ENCODE results near the gene RHOJ. TPM values are rescaled to one million over a fixed set of nuclear protein-coding genes. Genes with fewer than 3 reads are reported as not detected.

Gene RHOJ
- total RNA-seq, 1 experiment from 2014 or later: not detected

GRCh38 chr14:63210812-63211211 is 6.6 kb downstream of the RHOJ start:
- ChIA-PET CTCF (no interaction called here), RAD21 (ENCODE audit: low non-redundant PET in 1 of 2, low total read pairs in 2 of 2, uncharacterized antibody in 2 of 2, unreplicated experiment in 2 of 2) (no interaction called here), POLR2A (no interaction called here)
- Histone ChIP-seq H3K36me3 (ENCODE audit: control insufficient read depth in 1 of 2, insufficient read depth in 2 of 2, low read length in 2 of 2) (no peaks in the 10 kb centered on the region), H2AFZ (ENCODE audit: low read depth, low read length, poor library complexity, severe bottlenecking) (no peak overlapping the region), H3K9ac (ENCODE audit: low read length) (no peak overlapping the region), H3K4me2 (ENCODE audit: low read length) (no peak overlapping the region), H3K27ac (ENCODE audit: low read depth, low read length) (no peak overlapping the region), H3K9me2 (ENCODE audit: insufficient read depth) (no peaks in the 10 kb centered on the region), H3K4me3 (replicated peaks in 1 of 2; ENCODE audit: low read depth in 1 of 2, low read length in 2 of 2) (no peak overlapping the region), H3K27me3 (ENCODE audit: insufficient read depth, low read length) (peaks cover 27% of the 10 kb centered on the region), H3K4me1 (ENCODE audit: control insufficient read depth in 1 of 2, insufficient read depth in 2 of 2, low read length in 2 of 2) (no peaks in the 10 kb centered on the region), H3K9me3 (ENCODE audit: control insufficient read depth in 1 of 2, insufficient read depth in 1 of 2, low read depth in 1 of 2, low read length in 2 of 2) (no peaks in the 10 kb centered on the region), H4K20me1 (ENCODE audit: insufficient read depth) (no peaks in the 10 kb centered on the region), H3K79me2 (ENCODE audit: insufficient read depth, low read length) (no peaks in the 10 kb centered on the region)
- no TSS peak for BruUV-seq (replicated peaks)
- intact Hi-C loops (cut with micrococcal nuclease): no loop called here
- TF ChIP-seq CBX3 (IDR thresholded peaks at IDR 0.05; ENCODE audit: low read depth): no peak
- TF ChIP-seq CTCF (IDR thresholded peaks at IDR 0.05 in 2 of 3, conservative IDR thresholded peaks at IDR 0.05 in 1 of 3; ENCODE audit: borderline replicate concordance in 1 of 3, insufficient read depth in 1 of 3, low read depth in 2 of 3, low read length in 2 of 3): no peak
- TF ChIP-seq SRF (IDR thresholded peaks at IDR 0.05; ENCODE audit: low read depth): no peak
- TF ChIP-seq EZH2 (IDR thresholded peaks at IDR 0.05): no peak
- no peak for TF ChIP-seq CEBPB (IDR thresholded peaks at IDR 0.05; ENCODE audit: low read depth)
- TF ChIP-seq TCF7L2 (IDR thresholded peaks at IDR 0.05; ENCODE audit: borderline replicate concordance, extremely low read depth, insufficient read depth, insufficient read length): no peak
- no peak for TF ChIP-seq REST (IDR thresholded peaks at IDR 0.05; ENCODE audit: low read depth)
- no peak for TF ChIP-seq POLR2A (IDR thresholded peaks at IDR 0.05; ENCODE audit: borderline replicate concordance, extremely low read depth, insufficient read depth, insufficient read length)
- no peak for TF ChIP-seq ELF1 (IDR thresholded peaks at IDR 0.05; ENCODE audit: borderline replicate concordance, low read depth)
- no peak for TF ChIP-seq YY1 (IDR thresholded peaks at IDR 0.05; ENCODE audit: extremely low read depth, insufficient replicate concordance, low read depth, low read length)
- no peak for TF ChIP-seq ZBTB33 (IDR thresholded peaks at IDR 0.05; ENCODE audit: extremely low read depth, insufficient replicate concordance, low read length)
- TF ChIP-seq SIN3A (IDR thresholded peaks at IDR 0.05; ENCODE audit: low read depth): no peak
- no peak for TF ChIP-seq MAX (IDR thresholded peaks at IDR 0.05)
- no peak for TF ChIP-seq POLR2AphosphoS5 (IDR thresholded peaks at IDR 0.05; ENCODE audit: low read depth, low read length)
- no peak for TF ChIP-seq SP1 (IDR thresholded peaks at IDR 0.05; ENCODE audit: low read depth)
- TF ChIP-seq FOSL1 (IDR thresholded peaks at IDR 0.05; ENCODE audit: low read depth): no peak
- no peak for ATAC-seq
- DNase-seq (ENCODE audit: low read depth, low spot score): no peak
